Adrenal gland (tissue), 5 donors: ENCODE results near the gene DGLUCY.

Source experiments
- CTCF ChIP-seq, 6 experiments: fragments of 450-650 bp in 4 of 6; fragments of 200-600 bp in 2 of 6; sonication (generic) in 1 of 6; IDR thresholded peaks; 1 replicate in 5 of 6; 2 replicates in 1 of 6; pipeline versions ENCODE4 v1.5.1 to v1.8.0; 2016 to 2021; ENCODE audit warnings: antibody characterized with exemption in 6 of 6, mild to moderate bottlenecking in 2 of 6, moderate library complexity in 1 of 6
- POLR2A ChIP-seq, 2 donors: fragments of 450-650 bp; IDR thresholded peaks; one replicate each; pipeline ENCODE4 v1.6.1; 2017; ENCODE audit warnings: antibody characterized with exemption in 2 of 2, mild to moderate bottlenecking in 2 of 2, moderate library complexity in 1 of 2
- donor health status: DM: no; HTN: no; CAD: no.

GRCh38 chr14:91229005-91229382 is 115.1 kb downstream of the DGLUCY start:
- TF ChIP-seq POLR2A (IDR thresholded peaks at IDR 0.05), result no peak
- TF ChIP-seq CTCF (IDR thresholded peaks at IDR 0.05), result no peak
